Endodermal cell (in vitro differentiated cells): ENCODE results near the gene AUNIP. TPM values are rescaled to one million over a fixed set of nuclear protein-coding genes. Genes with fewer than 3 reads are reported as not detected.

Source experiments
- DNase-seq: peaks from one replicate; pipeline ENCODE4 v3.0.0-alpha.2; 2017
- H3K27ac ChIP-seq: 2 replicates; pipeline ENCODE4 v1.5.1; 2013; ENCODE audit warnings: mild to moderate bottlenecking, low read depth, low read length, moderate library complexity
- H3K27me3 ChIP-seq: 2 replicates; pipeline ENCODE4 v1.6.1; 2013; ENCODE audit warnings: mild to moderate bottlenecking, low read length, moderate library complexity; ENCODE audit not compliant: insufficient read depth, control insufficient read depth, poor library complexity, severe bottlenecking
- H3K36me3 ChIP-seq: 2 replicates; pipeline ENCODE4 v1.7.0; 2013; ENCODE audit warnings: mild to moderate bottlenecking, low read length, moderate library complexity; ENCODE audit not compliant: control insufficient read depth, insufficient read depth
- H3K4me1 ChIP-seq: one replicate; pipeline ENCODE4 v1.7.0; 2013; ENCODE audit warnings: low read length; ENCODE audit not compliant: control insufficient read depth, insufficient read depth
- H3K4me3 ChIP-seq: 2 replicates; pipeline ENCODE4 v1.5.1; 2013; ENCODE audit warnings: mild to moderate bottlenecking, low read length, moderate library complexity
- H3K9ac ChIP-seq: 2 replicates; pipeline ENCODE4 v1.6.1; 2013; ENCODE audit warnings: mild to moderate bottlenecking, low read length, moderate library complexity; ENCODE audit not compliant: poor library complexity, severe bottlenecking; ENCODE audit errors: extremely low read depth
- H3K9me3 ChIP-seq: 2 replicates; pipeline ENCODE4 v1.6.1; 2013; ENCODE audit warnings: mild to moderate bottlenecking, low read length, moderate library complexity; ENCODE audit not compliant: control insufficient read depth
- H3K27ac Mint-ChIP-seq: 2 replicates; pipeline ENCODE4 v1.8.0; 2020; ENCODE audit warnings: mixed read lengths
- H3K27me3 Mint-ChIP-seq: 2 replicates; pipeline ENCODE4 v1.8.0; 2021; ENCODE audit warnings: mild to moderate bottlenecking, mixed read lengths; ENCODE audit not compliant: insufficient read depth
- H3K36me3 Mint-ChIP-seq: 2 replicates; pipeline ENCODE4 v1.8.0; 2020; ENCODE audit warnings: low read depth, mixed read lengths
- H3K4me1 Mint-ChIP-seq: 2 replicates; pipeline ENCODE4 v1.8.0; 2020; ENCODE audit warnings: mixed read lengths
- H3K4me3 Mint-ChIP-seq: 2 replicates; pipeline ENCODE4 v1.8.0; 2020; ENCODE audit warnings: mild to moderate bottlenecking, moderate library complexity, mixed read lengths
- H3K9me3 Mint-ChIP-seq: 2 replicates; pipeline ENCODE4 v1.8.0; 2020; ENCODE audit warnings: mild to moderate bottlenecking, mixed read lengths
- CTCF ChIP-seq: fragments of 200-600 bp; sonication (generic); conservative IDR thresholded peaks from 2 replicates; pipeline ENCODE4 v1.5.0; 2021; ENCODE audit warnings: antibody characterized with exemption, mild to moderate bottlenecking
- WGBS, 2 experiments: methylation state at CpG; one replicate each; pipeline versions ENCODE4 v1.1.5 to v1.1.7; 2013; ENCODE audit warnings: missing lambda C conversion rate in 2 of 2, mixed read lengths in 1 of 2; ENCODE audit not compliant: insufficient coverage in 1 of 2, insufficient read length in 1 of 2; 5-methylcytosine and 5-hydroxymethylcytosine counted together
- total RNA-seq, 2 donors: library from RNA; stranded (reverse); fragmentation: NEBNext Ultra II Directional in 1 of 2; extraction: Animal tissue kit (Norgen Biotek cat#: 25700) in 1 of 2; gene quantifications; 2 replicates in 1 of 2; 3 replicates in 1 of 2; pipeline ENCODE4 v1.2.1, GENCODE V29; 2021

The AUNIP gene
- total RNA-seq, 2 donors from 2014 or later, result 14.3 to 19.5 TPM

- H3K4me1 Mint-ChIP-seq, result peaks cover 29% of the 10 kb centered on the region
- 79 to 83% methylated on average over 11 to 15 of the region's 15 CpGs for WGBS, 2 experiments
- peak overlapping the region; percentile 34 for H3K9ac ChIP-seq
These were observed 58.4 kb downstream of the AUNIP start for GRCh38 chr1:25800703-25801377.

GRCh38 chr1:25799935-25800702 lies 59.1 kb downstream of the AUNIP start, which contains the start of gene SELENON:
SELENON (plus strand) TSS chr1:25800193; CDS start chr1:25800231, 38 bp downstream.
- no peak for TF ChIP-seq CTCF
- no peaks in the 10 kb centered on the region for H3K9me3 Mint-ChIP-seq
- Histone ChIP-seq H3K27ac (peak within 1 kb of the TSS; percentile 32), H3K9me3 (no peaks in the 10 kb centered on the region), H3K27me3 (no peaks in the 10 kb centered on the region), H3K36me3 (peaks cover 1% of the 10 kb centered on the region), H3K9ac (peak within 1 kb of the TSS; percentile 34), H3K4me3 (peak within 1 kb of the TSS; percentile 82), H3K4me1 (peaks cover 10% of the 10 kb centered on the region)
- peak; percentile 92 for DNase-seq
- peak within 1 kb of the TSS; percentile 73 for H3K4me3 Mint-ChIP-seq
- 1 to 3% methylated on average over 19 to 91 of the region's 91 CpGs for WGBS, 2 experiments
- no peaks in the 10 kb centered on the region for H3K36me3 Mint-ChIP-seq
- peaks cover 30% of the 10 kb centered on the region for H3K4me1 Mint-ChIP-seq
- H3K27me3 Mint-ChIP-seq, result no peaks in the 10 kb centered on the region
- H3K27ac Mint-ChIP-seq, result peak within 1 kb of the TSS; percentile 78

More at GRCh38 chr1:25800703-25801377, 58.4 kb downstream of the AUNIP start:
- Histone ChIP-seq H3K9me3 (no peaks in the 10 kb centered on the region), H3K27me3 (no peaks in the 10 kb centered on the region), H3K27ac (no peak overlapping the region), H3K36me3 (peaks cover 8% of the 10 kb centered on the region), H3K4me1 (peaks cover 10% of the 10 kb centered on the region), H3K4me3 (peak overlapping the region; percentile 82)
- TF ChIP-seq CTCF, result no peak
- Mint-ChIP-seq H3K4me3 (peak overlapping the region; percentile 73), H3K27me3 (no peaks in the 10 kb centered on the region), H3K36me3 (peaks cover 7% of the 10 kb centered on the region), H3K9me3 (no peaks in the 10 kb centered on the region), H3K27ac (peak overlapping the region; percentile 61)
- no peak for DNase-seq

GRCh38 chr1:25799352-25799934 lies 59.8 kb downstream of the AUNIP start:
- no peaks in the 10 kb centered on the region for H3K9me3 ChIP-seq
- H3K9ac ChIP-seq, result no peak overlapping the region
- H3K36me3 Mint-ChIP-seq, result no peaks in the 10 kb centered on the region

More at GRCh38 chr1:25799352-25799934, 59.8 kb downstream of the AUNIP start:
- no peak for DNase-seq
- Histone ChIP-seq H3K27ac (peak overlapping the region; percentile 32), H3K27me3 (no peaks in the 10 kb centered on the region), H3K4me3 (peak overlapping the region; percentile 70), H3K4me1 (peaks cover 10% of the 10 kb centered on the region), H3K36me3 (no peaks in the 10 kb centered on the region)
- peak overlapping the region; percentile 73 for H3K4me3 Mint-ChIP-seq
- TF ChIP-seq CTCF, result no peak
- H3K9me3 Mint-ChIP-seq, result no peaks in the 10 kb centered on the region
- peaks cover 30% of the 10 kb centered on the region for H3K4me1 Mint-ChIP-seq
- H3K27ac Mint-ChIP-seq, result peak overlapping the region; percentile 78
- 36 to 52% methylated on average over 7 to 12 of the region's 12 CpGs for WGBS, 2 experiments
- no peaks in the 10 kb centered on the region for H3K27me3 Mint-ChIP-seq
